ENCODE results near the gene CDIPT.
A peak's percentile ranks its signal among the peaks of the same experiment; 100 is the strongest.
"Not testable (repeated sequence)": the region's sequence is repeated elsewhere in the genome, so short reads cannot be mapped to it uniquely, and the experiment has no call there.

CDIPT gene, protein sequence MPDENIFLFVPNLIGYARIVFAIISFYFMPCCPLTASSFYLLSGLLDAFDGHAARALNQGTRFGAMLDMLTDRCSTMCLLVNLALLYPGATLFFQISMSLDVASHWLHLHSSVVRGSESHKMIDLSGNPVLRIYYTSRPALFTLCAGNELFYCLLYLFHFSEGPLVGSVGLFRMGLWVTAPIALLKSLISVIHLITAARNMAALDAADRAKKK

DNA sequence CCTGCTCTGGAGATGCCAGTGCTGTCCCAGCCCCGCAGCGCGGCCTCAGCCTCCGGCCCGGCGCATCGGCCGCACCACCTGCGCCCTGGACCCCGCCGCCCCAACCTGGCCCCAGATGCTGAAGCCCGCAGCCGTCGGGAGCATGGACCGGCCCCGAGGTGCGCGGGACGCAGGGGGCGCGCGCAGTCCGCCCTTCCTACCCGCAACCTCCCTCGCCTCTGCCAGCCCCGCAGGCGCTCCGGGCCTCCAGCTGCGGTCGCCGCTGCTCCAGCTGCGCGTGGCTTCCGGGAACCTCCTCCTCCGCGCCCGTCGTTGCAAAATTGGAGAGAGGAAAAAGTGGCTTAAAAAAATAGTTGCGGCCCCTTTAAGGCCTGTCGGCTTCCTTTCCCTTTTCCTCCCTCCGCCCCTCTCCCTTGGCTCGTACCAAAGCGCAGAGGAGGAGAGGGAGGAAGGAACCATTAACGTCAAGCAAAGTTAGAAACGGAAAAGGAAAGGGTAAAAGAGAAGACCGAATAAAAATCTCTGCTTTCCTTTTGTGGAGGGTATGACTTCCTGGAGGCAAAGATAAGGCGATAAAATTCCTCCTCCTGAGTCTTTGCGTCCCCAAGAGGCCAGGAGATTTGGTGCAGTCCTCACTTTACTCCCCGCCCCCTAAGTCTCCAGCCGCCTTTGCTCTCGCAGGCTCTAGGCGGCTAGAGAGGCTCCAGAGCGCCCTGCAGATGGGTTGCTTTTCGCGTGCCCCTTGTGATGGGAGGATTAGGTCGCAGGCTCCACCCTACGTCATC is at the start of gene CDIPT:
CDIPT (minus strand) TSS at position 343 of the 785 bp plus-strand sequence. CDS start 369 bp downstream, outside the sequence.
- peak; percentile 70 to 79 (median 78) for DNase-seq (ENCODE audit: low read depth in 2 of 3, low spot score in 2 of 3)

DNA sequence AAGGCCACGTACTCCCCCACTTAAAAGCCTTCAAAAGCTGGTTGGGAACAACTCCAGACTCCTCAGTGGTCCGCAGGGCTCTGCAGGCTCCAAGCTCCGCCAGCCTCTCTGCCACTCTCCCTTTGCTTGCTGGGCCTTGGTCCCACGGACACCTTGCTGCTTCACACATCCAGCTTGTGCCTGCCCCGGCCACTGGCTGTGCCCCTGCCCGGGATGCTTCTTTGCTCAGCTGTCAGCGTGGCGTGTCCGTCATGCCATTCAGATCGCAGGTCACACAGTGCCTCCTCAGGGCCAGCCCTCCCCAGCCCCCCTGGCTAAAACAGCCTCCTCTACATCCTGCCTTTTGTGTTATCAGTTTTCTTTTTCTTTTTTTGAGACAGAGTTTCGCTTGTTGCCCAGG is 49.1 kb upstream of the CDIPT start:
- no peak for DNase-seq (ENCODE audit: low read depth in 2 of 3, low spot score in 2 of 3)

- DNase-seq (ENCODE audit: low read depth in 2 of 3, low spot score in 2 of 3), result no peak
Observed at GRCh38 chr16:29911676-29912010, 48.6 kb upstream of the CDIPT start.

GRCh38 chr16:29910819-29911675 is 48.0 kb upstream of the CDIPT start:
- DNase-seq (ENCODE audit: low read depth in 2 of 3, low spot score in 2 of 3), result no peak

DNA sequence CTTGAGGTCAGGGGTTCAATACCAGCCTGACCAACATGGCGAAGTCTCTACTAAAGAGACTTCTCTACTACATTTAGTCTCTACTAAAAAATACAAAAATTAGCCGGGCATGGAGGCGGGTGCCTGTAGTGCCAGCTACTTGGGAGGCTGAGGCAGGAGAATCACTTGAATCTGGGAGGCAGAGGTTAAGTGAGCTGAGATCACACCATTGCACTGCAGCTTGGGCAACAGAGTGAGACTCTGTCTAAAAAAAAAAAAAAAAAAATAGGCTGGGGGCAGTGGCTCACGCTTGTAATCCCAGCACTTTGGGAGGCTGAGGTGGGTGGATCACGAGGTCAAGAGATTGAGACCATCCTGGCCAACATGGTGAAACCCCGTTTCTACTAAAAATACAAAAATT is 46.8 kb upstream of the CDIPT start:
- not testable (repeated sequence) for DNase-seq (ENCODE audit: low read depth in 2 of 3, low spot score in 2 of 3)

DNA sequence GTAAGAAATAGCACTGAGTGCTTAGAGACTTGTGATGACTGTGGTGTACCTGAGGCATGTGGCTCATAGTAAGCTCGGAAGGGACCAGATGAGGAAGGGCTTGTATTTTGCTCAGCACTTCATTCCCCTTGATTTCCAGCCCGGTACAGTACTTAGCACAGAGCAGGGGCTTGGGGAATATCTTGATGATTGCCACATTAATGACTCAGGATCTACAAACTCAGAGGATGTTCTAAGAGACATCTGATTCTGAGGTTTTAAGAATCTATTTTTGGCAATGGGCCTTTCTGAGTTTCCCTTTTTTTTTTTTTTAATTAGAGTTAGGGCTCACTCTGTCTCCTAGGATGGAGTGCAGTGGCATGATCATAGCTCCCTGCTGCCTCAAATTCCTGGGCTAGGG is 46.4 kb upstream of the CDIPT start:
- no peak for DNase-seq (ENCODE audit: low read depth in 2 of 3, low spot score in 2 of 3)

DNA sequence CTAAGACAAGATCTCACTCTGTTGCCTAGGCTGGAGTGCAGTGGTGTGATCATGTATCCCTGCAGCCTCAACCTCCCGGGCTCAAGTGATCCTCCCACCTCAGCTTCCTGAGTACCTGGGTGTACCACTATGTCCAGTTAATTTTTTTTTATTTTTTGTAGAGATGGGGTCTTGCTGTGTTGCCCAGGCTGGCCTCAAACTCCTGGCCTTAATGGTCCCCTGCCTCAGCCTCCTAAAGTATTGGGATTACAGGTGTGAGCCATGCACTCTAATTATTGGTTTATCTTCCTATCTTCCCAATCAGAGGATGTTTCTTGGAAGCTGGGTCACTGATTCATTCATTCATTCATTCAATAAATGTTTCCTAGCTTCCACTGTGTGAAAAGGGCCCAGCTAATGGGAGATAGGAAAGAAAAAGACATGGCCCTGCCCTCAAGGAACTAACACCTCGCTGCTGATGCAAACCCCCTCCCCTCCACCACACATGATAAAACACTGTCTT is 45.7 kb upstream of the CDIPT start:
- DNase-seq (ENCODE audit: low read depth in 2 of 3, low spot score in 2 of 3), result no peak

- no peak for DNase-seq (ENCODE audit: low read depth in 2 of 3, low spot score in 2 of 3)
Observed at GRCh38 chr16:29907973-29908372, 44.9 kb upstream of the CDIPT start.

DNA sequence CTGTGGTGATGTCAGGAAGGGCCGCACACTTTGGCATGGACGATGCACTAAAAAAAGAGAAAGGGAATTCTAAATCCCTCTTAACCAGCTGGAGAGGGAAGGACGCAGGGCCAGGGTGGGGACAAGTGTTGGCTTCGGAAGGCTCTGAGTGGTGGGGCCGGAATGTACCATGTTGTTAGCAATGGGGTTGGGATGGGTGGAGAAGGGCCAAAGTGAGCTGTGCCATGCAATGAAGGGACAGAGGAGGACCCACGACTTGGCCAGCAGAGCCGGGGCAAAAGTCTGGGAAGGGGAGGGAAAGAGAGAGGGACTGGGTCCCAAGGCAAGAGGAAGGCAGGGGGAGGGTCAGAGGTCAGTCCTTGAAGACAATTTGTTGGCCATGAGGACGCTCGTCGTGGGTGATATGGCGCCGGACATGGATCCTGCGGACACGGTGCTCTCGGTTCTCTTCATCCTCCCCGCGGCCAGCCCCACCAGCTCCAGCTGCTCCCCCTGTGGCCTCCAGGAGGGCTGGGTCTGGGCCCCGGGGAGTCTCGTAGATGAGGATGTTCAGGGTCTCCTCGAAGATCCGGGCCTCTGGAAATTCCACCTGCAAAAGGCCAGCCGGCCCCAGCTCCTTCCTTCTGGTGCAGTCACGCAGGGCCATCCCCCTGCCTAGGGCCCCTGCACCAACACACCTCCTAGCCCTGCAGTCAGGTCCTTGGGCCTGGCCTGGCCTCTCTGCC is 43.7 kb upstream of the CDIPT start:
- no peak for DNase-seq (ENCODE audit: low read depth in 2 of 3, low spot score in 2 of 3)

DNA sequence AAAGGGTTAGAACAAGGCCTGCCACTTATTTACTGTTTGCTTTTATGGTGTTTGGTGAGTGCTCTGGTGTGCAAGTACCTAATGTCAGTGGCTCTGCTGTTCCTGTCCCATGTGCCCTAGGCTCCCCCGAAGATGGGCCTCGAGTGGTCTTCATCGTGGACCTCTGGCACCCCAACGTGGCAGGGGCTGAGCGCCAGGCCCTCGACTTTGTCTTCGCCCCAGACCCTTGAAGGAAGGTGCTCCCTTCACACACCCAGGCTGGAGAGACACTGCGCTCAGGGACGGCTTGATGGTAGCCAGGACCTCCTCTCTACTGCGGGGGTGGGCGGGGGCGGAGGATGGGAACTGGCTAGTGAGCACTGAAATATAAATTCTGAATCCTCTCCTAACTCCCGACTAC is 42.6 kb upstream of the CDIPT start:
- DNase-seq (ENCODE audit: low read depth in 2 of 3, low spot score in 2 of 3), result no peak

GRCh38 chr16:29904947-29905346 is 41.9 kb upstream of the CDIPT start:
- DNase-seq (ENCODE audit: low read depth in 2 of 3, low spot score in 2 of 3), result no peak

DNA sequence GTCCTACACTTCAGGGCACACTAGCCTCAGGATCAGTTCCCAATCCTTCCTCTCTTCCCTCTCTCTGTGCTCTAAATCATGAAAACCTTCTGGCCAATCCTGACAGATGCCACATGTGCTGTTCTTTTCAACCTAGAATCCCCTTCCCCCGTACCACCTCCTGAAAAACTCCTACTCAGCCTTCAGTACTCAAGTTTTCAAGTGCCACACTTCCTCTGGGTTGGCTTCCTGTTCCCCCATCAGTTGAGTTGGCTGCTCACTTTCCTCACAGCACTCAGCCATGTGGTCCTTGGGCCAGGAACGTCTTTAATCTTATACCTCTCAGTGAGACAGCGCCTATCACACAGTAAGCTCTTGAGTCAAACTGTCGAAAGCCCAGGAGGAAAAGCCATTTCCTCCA is 40.6 kb upstream of the CDIPT start:
- DNase-seq (ENCODE audit: low read depth in 2 of 3, low spot score in 2 of 3), result no peak

GRCh38 chr16:29901607-29901945 is 38.5 kb upstream of the CDIPT start:
- no peak for DNase-seq (ENCODE audit: low read depth in 2 of 3, low spot score in 2 of 3)

DNA sequence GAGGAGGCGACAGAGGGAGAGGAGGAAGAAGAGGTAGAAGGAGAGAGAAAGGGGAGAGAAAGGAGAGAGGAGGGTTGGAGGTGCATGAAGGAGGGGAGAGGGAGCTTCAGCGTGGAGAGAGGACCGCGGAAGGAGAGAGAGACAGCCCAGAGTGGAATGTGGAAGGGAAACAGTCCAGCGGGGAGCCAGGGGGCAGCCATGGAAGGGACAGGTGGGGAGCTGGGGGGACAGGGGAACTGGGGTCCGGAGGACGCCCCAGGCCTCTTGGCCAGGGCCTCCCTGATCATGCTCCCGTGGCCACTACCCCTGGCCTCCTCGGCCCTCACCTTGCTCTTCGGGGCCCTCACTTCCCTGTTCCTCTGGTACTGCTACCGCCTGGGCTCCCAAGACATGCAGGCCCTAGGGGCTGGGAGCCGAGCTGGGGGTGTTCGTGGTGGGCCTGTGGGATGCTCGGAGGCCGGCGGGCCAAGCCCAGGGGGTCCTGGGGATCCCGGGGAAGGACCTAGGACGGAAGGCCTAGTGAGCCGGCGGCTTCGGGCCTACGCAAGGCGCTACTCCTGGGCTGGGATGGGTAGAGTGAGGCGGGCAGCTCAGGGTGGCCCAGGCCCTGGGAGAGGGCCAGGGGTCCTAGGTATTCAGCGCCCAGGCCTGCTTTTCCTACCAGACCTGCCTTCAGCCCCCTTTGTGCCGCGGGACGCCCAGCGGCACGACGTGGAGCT is 38.0 kb upstream of the CDIPT start:
- DNase-seq (ENCODE audit: low read depth in 2 of 3, low spot score in 2 of 3), result no peak

DNA sequence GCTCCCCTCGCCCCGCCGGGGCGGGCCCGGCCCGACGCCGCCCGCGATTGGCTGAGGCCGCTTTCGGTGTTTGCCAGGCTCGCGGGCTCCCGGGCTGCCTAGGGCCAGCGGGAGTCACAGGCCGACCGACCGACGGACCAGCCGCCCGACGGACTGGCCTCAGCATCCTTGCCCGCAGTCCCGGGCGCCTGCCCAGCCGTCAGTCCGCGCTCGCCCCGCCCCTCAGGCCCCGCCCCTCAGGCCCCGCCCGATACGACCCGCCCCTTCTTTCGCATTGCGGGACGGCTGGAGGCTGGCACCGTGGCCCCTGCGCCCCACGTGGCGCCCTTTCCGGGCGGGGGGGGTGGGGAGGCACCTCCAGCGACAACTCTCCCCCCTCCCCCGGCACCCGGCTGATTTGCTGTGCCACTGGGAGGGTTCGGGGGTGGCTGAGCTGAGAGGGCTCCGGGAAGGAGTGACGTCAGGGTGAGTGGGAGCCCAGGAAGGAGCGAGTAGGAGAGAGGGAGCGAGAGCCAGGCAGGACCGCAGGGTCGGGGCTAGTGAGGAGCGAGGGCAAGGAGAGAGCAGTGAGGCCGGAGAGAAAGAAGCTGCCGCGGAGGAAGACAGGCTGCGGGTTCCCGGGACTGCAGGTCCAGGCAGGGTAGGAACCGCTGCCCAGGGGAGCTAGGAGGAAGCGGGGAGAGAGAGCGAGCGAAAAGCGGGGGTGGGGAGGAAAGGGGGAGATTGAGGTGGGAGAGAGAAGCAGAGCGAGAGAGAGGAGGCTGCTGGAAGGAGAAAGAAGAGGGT is 37.3 kb upstream of the CDIPT start, which contains the start of gene ASPHD1:
ASPHD1 (plus strand) TSS at position 387 of the 786 bp plus-strand sequence. CDS start 484 bp downstream, outside the sequence.
- DNase-seq (ENCODE audit: low read depth in 2 of 3, low spot score in 2 of 3), result peak; percentile 42 to 55 (median 45)

DNA sequence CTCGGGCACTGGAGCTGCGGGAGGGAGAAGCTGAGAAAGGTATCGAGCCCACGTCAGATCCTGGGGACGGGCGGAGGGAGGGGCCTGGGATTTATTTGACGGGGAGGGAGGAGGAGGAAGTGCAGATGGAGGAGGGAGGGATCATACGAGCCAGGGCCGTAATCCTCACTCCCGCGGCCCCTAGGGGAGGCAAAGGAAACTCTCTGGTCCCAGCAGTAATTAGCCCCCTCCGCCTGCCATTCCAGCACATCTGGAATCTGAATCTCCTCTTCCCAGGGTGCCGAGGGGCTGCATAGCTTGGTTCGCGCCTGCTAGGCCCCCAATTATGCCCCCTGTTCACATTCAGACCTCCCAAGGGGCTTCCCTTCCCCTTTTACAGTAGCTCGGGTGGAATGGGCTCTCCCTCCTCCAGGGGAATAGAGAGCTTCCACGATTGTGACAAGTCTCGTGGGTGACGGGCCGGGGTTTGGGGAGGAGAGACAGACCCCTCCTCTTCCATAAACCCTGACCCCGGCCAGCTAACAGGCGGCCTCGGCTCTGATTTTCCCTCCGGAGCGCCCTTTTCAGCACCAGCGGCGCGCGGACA is 36.6 kb upstream of the CDIPT start, which contains the start of gene SEZ6L2:
SEZ6L2 (minus strand) TSS at position 35 of the 586 bp plus-strand sequence. CDS start 531 bp downstream, outside the sequence.
- DNase-seq (ENCODE audit: low read depth in 2 of 3, low spot score in 2 of 3), result peak in 2 of 3 experiments; percentile 72 to 85

- DNase-seq (ENCODE audit: low read depth in 2 of 3, low spot score in 2 of 3), result no peak
Observed at GRCh38 chr16:29898804-29899515, 35.9 kb upstream of the CDIPT start.

DNA sequence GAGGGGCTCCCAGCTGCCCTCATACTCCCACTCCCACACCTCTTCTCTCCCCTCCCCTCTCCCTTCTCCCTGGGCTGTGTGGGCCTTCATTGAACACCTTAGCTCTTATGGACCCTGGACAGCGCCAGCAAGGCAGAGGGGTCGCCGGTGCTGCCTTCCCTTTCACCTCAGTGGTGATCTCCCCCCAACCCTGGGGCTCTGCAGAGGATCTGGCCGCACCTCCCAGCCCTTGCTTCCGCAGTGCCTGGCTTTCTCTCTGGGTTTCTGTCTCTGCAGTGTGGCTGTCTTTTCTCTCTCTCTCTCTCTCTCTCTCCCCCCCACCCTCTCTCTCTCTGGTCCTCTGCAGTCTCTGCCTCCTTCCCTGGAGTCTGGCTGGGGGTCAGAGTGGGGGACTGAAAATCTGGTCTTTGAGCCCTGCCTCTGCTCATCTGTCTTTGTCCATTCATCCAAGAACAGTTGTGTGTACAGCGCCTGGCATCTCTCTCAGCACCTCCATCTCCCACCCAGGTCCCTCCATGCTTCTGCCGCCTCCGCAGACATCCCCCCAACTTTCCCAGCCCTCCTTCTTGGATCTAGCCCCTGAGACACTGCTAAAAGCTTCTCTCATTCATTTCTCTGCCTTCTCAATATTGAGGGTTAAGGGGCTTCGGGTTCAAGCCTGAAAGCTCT is 35.2 kb upstream of the CDIPT start:
- no peak for DNase-seq (ENCODE audit: low read depth in 2 of 3, low spot score in 2 of 3)

All from activated CD8-positive, alpha-beta memory T cell treated with anti-CD3 and anti-CD28 coated beads for 48 hours (primary cell).